Gastrocnemius medialis (tissue), 4 donors: ENCODE data around the gene INPPL1.

Experiments used
- POLR2A ChIP-seq, 2 donors: fragments of 450-650 bp; IDR thresholded peaks; one replicate each; pipeline ENCODE4 v1.6.1; 2017; ENCODE audit warnings: antibody characterized with exemption in 2 of 2, mild to moderate bottlenecking in 2 of 2, moderate library complexity in 2 of 2
- TF ChIP-seq, protein P1 (sequence below), 5 experiments: fragments of 450-650 bp in 3 of 5; fragments of 200-600 bp in 2 of 5; sonication (generic) in 2 of 5; IDR thresholded peaks in 4 of 5; conservative IDR thresholded peaks in 1 of 5; 1 replicate in 4 of 5; 2 replicates in 1 of 5; pipeline ENCODE4 v1.5.1; 2016 to 2019; ENCODE audit warnings: antibody characterized with exemption in 5 of 5, mild to moderate bottlenecking in 3 of 5, moderate library complexity in 3 of 5

DNA sequence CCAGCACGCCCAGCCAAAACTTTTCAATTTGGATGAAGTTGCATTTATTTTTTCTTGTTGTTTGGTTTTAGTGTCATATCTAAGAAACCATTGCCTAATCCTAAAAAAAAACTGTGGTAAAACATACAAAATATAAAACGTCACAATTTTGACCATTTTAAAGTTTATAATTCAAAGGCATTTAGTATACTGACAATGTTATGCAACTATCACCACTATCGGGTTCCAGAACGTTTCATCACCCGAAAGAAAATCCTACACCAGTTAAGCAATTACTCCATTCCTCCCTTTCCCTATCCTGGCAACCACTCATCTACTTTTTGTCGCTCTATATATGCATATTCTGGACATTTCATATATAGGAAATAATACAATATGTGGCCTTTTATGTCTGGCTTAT lies 49.9 kb downstream of the INPPL1 start:
- TF ChIP-seq POLR2A (IDR thresholded peaks at IDR 0.05): no peak
- TF ChIP-seq, protein P1, sequence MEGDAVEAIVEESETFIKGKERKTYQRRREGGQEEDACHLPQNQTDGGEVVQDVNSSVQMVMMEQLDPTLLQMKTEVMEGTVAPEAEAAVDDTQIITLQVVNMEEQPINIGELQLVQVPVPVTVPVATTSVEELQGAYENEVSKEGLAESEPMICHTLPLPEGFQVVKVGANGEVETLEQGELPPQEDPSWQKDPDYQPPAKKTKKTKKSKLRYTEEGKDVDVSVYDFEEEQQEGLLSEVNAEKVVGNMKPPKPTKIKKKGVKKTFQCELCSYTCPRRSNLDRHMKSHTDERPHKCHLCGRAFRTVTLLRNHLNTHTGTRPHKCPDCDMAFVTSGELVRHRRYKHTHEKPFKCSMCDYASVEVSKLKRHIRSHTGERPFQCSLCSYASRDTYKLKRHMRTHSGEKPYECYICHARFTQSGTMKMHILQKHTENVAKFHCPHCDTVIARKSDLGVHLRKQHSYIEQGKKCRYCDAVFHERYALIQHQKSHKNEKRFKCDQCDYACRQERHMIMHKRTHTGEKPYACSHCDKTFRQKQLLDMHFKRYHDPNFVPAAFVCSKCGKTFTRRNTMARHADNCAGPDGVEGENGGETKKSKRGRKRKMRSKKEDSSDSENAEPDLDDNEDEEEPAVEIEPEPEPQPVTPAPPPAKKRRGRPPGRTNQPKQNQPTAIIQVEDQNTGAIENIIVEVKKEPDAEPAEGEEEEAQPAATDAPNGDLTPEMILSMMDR (IDR thresholded peaks at IDR 0.05 in 4 of 5, conservative IDR thresholded peaks at IDR 0.05 in 1 of 5): no peak
